GM21447 (cell line): Measurements from ENCODE around the gene INO80.

Experiments
- ATAC-seq: cut with Tn5 transposase; IDR thresholded peaks from one replicate; pipeline ENCODE4 v1.9.1; 2021; ENCODE audit not compliant: unreplicated experiment

The INO80 gene

GRCh38 chr15:41004490-41004889 lies 111.6 kb downstream of the INO80 start:
- no peak for ATAC-seq

GRCh38 chr15:41001524-41002214 lies 114.4 kb downstream of the INO80 start:
- no peak for ATAC-seq

- ATAC-seq = no peak
Observed at GRCh38 chr15:40999190-40999589, 116.9 kb downstream of the INO80 start.

GRCh38 chr15:40995656-40996055 lies 120.4 kb downstream of the INO80 start:
- no peak for ATAC-seq

DNA sequence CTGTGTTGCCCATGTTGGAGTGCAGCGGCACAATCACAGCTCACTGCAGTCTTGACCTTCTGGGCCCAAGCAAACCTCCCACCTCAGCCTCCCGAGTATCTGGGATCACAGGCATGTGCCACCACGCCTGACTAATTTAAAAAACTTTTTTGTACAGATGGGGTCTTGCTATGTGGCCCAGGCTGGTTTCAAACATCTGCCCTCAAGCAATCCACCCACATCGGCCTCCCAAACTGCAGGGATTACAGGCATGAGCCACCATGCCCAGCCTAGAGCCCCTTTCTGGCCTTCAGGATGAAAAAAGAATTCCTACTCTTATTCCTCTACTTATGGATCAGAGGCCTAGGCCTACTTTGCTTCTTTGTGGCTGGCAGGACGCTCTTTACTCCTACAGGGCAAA lies 123.3 kb downstream of the INO80 start:
- ATAC-seq = no peak

- no peak for ATAC-seq
Observed at GRCh38 chr15:40992241-40992741, 123.8 kb downstream of the INO80 start.

GRCh38 chr15:40991355-40991754 lies 124.7 kb downstream of the INO80 start:
- ATAC-seq = no peak

DNA sequence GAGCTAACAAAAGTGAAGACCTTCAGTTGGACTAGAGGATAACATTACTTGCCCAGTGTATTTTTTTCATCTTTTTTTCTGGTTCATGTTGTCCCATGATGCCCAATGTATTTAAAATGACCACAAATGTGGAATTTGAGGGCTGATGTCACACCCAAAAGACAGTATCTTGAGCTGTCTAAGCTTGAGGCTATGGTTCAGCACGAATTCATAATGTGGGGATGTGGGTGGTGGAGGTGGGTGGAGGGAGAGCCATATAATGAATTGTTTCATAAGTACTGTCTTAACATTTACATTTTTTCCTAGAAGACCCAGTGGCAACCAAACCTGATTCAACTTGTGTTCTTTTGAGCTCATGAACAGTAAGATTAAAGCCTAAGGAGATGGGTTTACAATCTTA lies 125.3 kb downstream of the INO80 start:
- ATAC-seq = no peak

- ATAC-seq = no peak
Observed at GRCh38 chr15:40990080-40990479, 126.0 kb downstream of the INO80 start.

GRCh38 chr15:40988156-40988555 lies 127.9 kb downstream of the INO80 start:
- ATAC-seq = no peak

DNA sequence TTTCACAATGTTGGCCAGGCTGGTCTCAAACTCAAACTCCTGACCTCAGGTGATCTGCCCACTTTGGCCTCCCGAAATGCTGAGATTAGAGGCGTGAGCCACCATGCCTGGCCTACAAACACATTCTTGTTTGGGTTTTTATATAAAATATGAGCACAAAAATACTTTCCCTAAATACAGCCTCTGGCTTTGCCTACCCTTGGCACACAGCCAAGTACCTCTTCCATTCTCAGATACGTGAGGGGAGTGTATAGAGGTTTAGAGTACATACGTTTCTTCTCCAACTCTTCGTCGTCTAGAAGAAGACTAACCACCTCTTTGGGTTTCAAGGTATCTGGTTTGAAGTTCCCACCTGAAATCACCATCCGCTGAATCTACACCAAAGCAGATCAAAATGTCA lies 129.3 kb downstream of the INO80 start:
- no peak for ATAC-seq

DNA sequence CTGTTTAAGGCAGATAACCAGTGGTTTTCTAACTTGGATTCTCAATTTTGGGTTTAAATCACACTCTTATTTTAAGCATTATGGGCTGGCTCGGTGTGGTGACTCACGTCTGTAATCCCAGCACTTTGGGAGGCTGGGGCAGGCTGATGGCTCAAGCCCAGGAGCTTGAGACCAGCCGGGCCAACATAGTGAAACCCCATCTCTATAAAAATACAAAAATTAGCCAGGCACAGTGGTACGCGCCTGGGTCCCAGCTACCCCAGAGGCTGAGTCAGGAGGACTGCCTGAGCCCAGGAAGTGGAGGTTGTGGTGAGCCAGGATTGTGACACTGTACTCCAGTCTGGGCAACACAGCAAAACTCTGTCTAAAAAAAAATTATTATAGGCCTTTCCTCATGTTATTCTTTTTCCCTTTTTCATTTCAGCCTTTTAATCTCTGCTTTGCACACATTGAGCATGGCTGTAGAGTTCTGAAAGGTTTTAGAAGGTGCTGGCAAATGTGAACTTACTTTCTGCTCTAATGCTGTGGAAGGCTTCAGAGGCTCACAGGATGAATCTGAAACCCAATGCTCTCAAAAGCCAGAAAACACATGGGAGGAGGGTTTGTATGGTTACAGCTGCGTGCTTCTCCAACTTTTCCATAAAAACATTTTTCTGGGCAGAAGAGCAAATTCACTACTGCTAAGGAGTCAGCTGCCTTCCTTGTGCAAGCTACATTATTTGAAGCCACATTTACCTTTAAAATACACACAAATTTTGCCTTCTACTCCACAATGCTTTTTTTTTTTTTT lies 130.3 kb downstream of the INO80 start:
- ATAC-seq = no peak

- ATAC-seq = no peak
Observed at GRCh38 chr15:40984964-40985363, 131.1 kb downstream of the INO80 start.

- ATAC-seq = no peak
Observed at GRCh38 chr15:40984406-40984805, 131.7 kb downstream of the INO80 start.

- ATAC-seq = no peak
Observed at GRCh38 chr15:40982855-40983254, 133.2 kb downstream of the INO80 start.

- ATAC-seq = no peak
Observed at GRCh38 chr15:40981186-40981585, 134.9 kb downstream of the INO80 start.

GRCh38 chr15:40978562-40978961 lies 137.5 kb downstream of the INO80 start:
- no peak for ATAC-seq

DNA sequence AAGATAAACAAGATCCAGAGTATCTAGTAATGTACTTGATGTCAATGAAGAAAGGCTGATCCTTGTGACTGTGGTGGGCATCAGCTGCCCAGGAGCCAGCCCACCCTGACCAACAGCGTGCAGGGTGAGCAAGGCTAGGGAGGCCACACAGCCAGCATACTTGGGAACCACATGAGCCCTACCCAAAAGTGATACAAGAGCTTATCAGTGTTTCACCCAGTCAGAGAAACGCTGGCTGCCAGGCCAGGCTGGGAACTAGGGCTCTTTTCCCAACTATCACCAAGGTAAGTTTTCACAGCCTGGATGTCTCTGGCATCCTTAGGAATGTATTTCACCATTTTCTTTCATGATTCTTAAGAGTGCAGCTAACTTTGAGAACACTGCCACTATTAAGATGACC lies 137.9 kb downstream of the INO80 start:
- no peak for ATAC-seq

- ATAC-seq = no peak
Observed at GRCh38 chr15:40976819-40977218, 139.3 kb downstream of the INO80 start.

DNA sequence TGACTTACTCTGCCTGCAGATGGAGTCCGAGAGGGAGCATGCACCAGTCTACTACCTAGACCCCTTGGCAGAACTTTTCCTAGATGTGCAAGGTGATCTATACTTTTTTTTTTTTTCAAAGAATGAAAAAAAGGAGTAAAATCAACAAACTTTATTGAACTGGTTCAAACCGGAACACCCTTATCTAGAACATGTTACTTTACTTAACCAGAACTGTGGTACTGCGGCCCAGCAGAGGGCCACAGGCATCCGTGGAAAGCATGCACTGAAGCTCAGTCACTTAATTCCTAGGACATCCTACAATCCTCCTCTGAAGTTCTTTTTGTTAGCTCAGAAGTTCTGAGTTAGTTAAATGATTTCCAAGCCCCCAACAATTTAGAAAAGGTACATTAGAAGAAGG lies 141.2 kb downstream of the INO80 start:
- ATAC-seq = no peak

DNA sequence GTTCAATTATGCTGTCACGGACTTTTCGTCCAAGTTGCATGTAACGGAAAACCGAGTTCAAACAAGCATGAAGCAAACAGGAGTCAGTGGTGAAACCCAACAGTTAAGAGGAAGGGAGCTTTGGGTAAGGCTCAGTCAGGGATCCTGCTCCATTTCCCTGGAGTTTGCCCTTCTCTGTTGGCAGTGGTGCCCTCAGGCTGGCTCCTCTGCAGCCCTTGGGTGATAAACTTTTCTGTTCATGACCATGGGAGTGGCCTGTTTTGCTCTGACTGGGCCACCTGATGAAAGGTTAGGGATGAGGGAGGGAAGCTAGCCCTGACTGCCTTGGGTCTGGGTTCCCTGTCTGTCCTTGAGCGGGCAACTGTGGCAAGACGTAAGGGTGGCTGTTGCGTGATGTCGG lies 146.7 kb downstream of the INO80 start:
- ATAC-seq = no peak

GRCh38 chr15:40968290-40969085 lies 147.6 kb downstream of the INO80 start:
- ATAC-seq = no peak
